ENCODE results near the gene ARL10. TPM values are rescaled to one million over a fixed set of nuclear protein-coding genes. Genes with fewer than 3 reads are reported as not detected.

The ARL10 gene
- total RNA-seq, 1 experiment from 2014 or later, result 9.6 TPM

GRCh38 chr5:176368726-176369125, 3.4 kb downstream of the ARL10 start:
- no peak overlapping the region for H3K9ac ChIP-seq (ENCODE audit: extremely low read depth, insufficient read length, low read length)
- H4K8ac ChIP-seq (replicated peaks; ENCODE audit: insufficient read length, low read depth, low read length), result no peak overlapping the region
- H3K14ac ChIP-seq (ENCODE audit: insufficient read depth, low read length), result no peak overlapping the region
- H2BK15ac ChIP-seq (ENCODE audit: low read depth, low read length), result no peak overlapping the region
- no peak overlapping the region for H3K4me3 Mint-ChIP-seq
- no peak overlapping the region for H3K23ac ChIP-seq (ENCODE audit: insufficient read length, low read depth, low read length)
- H3K27me3 Mint-ChIP-seq (ENCODE audit: low read depth), result peaks cover 33% of the 10 kb centered on the region
- no peak overlapping the region for H3K4ac ChIP-seq (ENCODE audit: low read depth, low read length)
- no peaks in the 10 kb centered on the region for H3K79me1 ChIP-seq (ENCODE audit: insufficient read depth, low read depth, low read length, poor library complexity, severe bottlenecking)
- H3K27ac ChIP-seq (ENCODE audit: insufficient read length, low read depth, low read length), result no peak overlapping the region
- H2BK20ac ChIP-seq (ENCODE audit: low read depth, low read length, poor library complexity, severe bottlenecking), result no peak overlapping the region
- H4K91ac ChIP-seq (ENCODE audit: insufficient read length, low read depth, low read length), result no peak overlapping the region
- no peak overlapping the region for H2BK12ac ChIP-seq (ENCODE audit: insufficient read length, low read depth, low read length)
- H3K4me2 ChIP-seq (ENCODE audit: insufficient read depth, insufficient read length, low read length), result no peak overlapping the region
- H2BK120ac ChIP-seq (ENCODE audit: low read depth, low read length, poor library complexity, severe bottlenecking), result no peak overlapping the region
- peaks cover 9 to 25% (median 12%) of the 10 kb centered on the region in 3 experiments for H3K36me3 Mint-ChIP-seq (ENCODE audit: insufficient read depth in 1 of 3, low read depth in 3 of 3)
- peaks cover 4 to 9% of the 10 kb centered on the region in 2 experiments for H3K4me1 Mint-ChIP-seq
- no peak overlapping the region for H3K27ac Mint-ChIP-seq
- no peak overlapping the region for H2BK5ac ChIP-seq (ENCODE audit: insufficient read length, low read length)
- H3K79me2 ChIP-seq (ENCODE audit: insufficient read depth, low read length), result no peaks in the 10 kb centered on the region
- TF ChIP-seq, protein P1, sequence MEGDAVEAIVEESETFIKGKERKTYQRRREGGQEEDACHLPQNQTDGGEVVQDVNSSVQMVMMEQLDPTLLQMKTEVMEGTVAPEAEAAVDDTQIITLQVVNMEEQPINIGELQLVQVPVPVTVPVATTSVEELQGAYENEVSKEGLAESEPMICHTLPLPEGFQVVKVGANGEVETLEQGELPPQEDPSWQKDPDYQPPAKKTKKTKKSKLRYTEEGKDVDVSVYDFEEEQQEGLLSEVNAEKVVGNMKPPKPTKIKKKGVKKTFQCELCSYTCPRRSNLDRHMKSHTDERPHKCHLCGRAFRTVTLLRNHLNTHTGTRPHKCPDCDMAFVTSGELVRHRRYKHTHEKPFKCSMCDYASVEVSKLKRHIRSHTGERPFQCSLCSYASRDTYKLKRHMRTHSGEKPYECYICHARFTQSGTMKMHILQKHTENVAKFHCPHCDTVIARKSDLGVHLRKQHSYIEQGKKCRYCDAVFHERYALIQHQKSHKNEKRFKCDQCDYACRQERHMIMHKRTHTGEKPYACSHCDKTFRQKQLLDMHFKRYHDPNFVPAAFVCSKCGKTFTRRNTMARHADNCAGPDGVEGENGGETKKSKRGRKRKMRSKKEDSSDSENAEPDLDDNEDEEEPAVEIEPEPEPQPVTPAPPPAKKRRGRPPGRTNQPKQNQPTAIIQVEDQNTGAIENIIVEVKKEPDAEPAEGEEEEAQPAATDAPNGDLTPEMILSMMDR (conservative IDR thresholded peaks at IDR 0.05), result no peak
- peaks cover 6% of the 10 kb centered on the region; the same call in 1 of the 2 replicates for H3K27me3 ChIP-seq (ENCODE audit: insufficient read depth, low read length)
- H3K56ac ChIP-seq (ENCODE audit: insufficient read length, low read depth, low read length), result no peak overlapping the region
- H3K9me3 ChIP-seq (ENCODE audit: control insufficient read depth, low read depth, low read length), result no peaks in the 10 kb centered on the region
- H3T11ph ChIP-seq (ENCODE audit: low read length), result no peak overlapping the region
- H3K9me3 Mint-ChIP-seq, result no peaks in the 10 kb centered on the region
- no peaks in the 10 kb centered on the region for H3K4me1 ChIP-seq (ENCODE audit: insufficient read depth, low read length)
- no peaks in the 10 kb centered on the region for H4K20me1 ChIP-seq (ENCODE audit: control insufficient read depth, insufficient read depth, insufficient read length)
- WGBS (ENCODE audit: extremely low coverage, insufficient read length, low lambda C conversion rate), result no CpG with 5 or more reads among the region's 13 CpGs
- DNase-seq, result no peak
- H4K5ac ChIP-seq (ENCODE audit: insufficient read length, low read depth, low read length), result no peak overlapping the region
- no peak overlapping the region for H3K18ac ChIP-seq (ENCODE audit: insufficient read length, low read depth, low read length)
- no peak overlapping the region for H2AFZ ChIP-seq (ENCODE audit: low read length)
- H3K23me2 ChIP-seq (ENCODE audit: insufficient read length, low read depth, low read length, poor library complexity, severe bottlenecking), result peaks cover 16% of the 10 kb centered on the region
- no peak overlapping the region for H2AK5ac ChIP-seq (ENCODE audit: insufficient read length, low read length)

Measured in H9 (cell line).